OCI-LY7 (cell line): ENCODE results near the gene KLRF1.

Source experiments
- EZH2phosphoT487 ChIP-seq: fragments of 200-600 bp; sonication (generic); IDR thresholded peaks from 2 replicates; pipeline ENCODE4 v1.6.1; 2018; ENCODE audit warnings: low read depth, borderline replicate concordance, mild to moderate bottlenecking, mixed run types, antibody characterized with exemption, low read length, moderate library complexity, mixed read lengths
- TF ChIP-seq, protein P1 (sequence below): fragments of 200-600 bp; sonication (generic); conservative IDR thresholded peaks from 2 replicates; pipeline ENCODE4 v1.5.1; 2014; ENCODE audit warnings: mild to moderate bottlenecking, antibody characterized with exemption, low read length, moderate library complexity, mixed read lengths

DNA sequence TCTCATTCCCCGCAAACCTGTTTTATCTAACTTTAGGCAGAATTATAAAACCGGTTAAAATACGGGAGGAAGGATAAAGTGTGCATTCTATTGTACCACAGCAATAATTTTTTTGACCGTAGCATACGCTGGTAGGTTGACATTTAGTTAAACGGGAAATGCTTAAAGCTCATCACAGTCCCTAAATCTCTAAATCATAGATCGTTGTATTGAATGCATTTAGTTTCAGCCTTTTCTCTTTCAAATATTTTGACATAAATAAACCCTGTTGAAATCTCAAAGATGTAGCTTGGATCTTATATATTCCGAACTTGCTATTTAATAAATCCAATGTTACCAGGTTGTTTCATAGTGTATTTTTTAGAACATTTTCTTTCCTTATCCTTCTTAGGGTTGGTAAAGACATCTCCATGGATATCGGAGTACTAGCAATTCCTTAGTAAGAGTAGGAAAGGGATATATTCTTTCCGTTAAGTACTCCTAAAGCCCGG lies 41.1 kb downstream of the KLRF1 start:
- TF ChIP-seq, protein P1, sequence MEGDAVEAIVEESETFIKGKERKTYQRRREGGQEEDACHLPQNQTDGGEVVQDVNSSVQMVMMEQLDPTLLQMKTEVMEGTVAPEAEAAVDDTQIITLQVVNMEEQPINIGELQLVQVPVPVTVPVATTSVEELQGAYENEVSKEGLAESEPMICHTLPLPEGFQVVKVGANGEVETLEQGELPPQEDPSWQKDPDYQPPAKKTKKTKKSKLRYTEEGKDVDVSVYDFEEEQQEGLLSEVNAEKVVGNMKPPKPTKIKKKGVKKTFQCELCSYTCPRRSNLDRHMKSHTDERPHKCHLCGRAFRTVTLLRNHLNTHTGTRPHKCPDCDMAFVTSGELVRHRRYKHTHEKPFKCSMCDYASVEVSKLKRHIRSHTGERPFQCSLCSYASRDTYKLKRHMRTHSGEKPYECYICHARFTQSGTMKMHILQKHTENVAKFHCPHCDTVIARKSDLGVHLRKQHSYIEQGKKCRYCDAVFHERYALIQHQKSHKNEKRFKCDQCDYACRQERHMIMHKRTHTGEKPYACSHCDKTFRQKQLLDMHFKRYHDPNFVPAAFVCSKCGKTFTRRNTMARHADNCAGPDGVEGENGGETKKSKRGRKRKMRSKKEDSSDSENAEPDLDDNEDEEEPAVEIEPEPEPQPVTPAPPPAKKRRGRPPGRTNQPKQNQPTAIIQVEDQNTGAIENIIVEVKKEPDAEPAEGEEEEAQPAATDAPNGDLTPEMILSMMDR = no peak
- no peak for TF ChIP-seq EZH2phosphoT487
